Measurements from ENCODE around the gene S100A12. TPM values are rescaled to one million over a fixed set of nuclear protein-coding genes. Genes with fewer than 3 reads are reported as not detected.
"Not testable (repeated sequence)": the region's sequence is repeated elsewhere in the genome, so short reads cannot be mapped to it uniquely, and the experiment has no call there.

S100A12 gene
- total RNA-seq, 1 donor = not detected

- H3K4me3 ChIP-seq (ENCODE audit: low read depth, low read length) = no peak overlapping the region
- DNase-seq (ENCODE audit: low read depth) = no peak
- TF ChIP-seq, protein P1, sequence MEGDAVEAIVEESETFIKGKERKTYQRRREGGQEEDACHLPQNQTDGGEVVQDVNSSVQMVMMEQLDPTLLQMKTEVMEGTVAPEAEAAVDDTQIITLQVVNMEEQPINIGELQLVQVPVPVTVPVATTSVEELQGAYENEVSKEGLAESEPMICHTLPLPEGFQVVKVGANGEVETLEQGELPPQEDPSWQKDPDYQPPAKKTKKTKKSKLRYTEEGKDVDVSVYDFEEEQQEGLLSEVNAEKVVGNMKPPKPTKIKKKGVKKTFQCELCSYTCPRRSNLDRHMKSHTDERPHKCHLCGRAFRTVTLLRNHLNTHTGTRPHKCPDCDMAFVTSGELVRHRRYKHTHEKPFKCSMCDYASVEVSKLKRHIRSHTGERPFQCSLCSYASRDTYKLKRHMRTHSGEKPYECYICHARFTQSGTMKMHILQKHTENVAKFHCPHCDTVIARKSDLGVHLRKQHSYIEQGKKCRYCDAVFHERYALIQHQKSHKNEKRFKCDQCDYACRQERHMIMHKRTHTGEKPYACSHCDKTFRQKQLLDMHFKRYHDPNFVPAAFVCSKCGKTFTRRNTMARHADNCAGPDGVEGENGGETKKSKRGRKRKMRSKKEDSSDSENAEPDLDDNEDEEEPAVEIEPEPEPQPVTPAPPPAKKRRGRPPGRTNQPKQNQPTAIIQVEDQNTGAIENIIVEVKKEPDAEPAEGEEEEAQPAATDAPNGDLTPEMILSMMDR (IDR thresholded peaks at IDR 0.05; ENCODE audit: insufficient read depth, low read length) = no peak
These were observed 25.8 kb downstream of the S100A12 start for GRCh38 chr1:153349363-153350320.

- no peak for DNase-seq (ENCODE audit: low read depth)
- H3K4me3 ChIP-seq (ENCODE audit: low read depth, low read length) = no peak within 1 kb of the TSS
- TF ChIP-seq, protein P1 (IDR thresholded peaks at IDR 0.05; ENCODE audit: insufficient read depth, low read length) = no peak
These were observed 26.7 kb downstream of the S100A12 start, which contains the start of gene PGLYRP4 for GRCh38 chr1:153348511-153349362. Gene PGLYRP4 (minus strand): TSS chr1:153348841. CDS start chr1:153347932, 909 bp downstream.

- TF ChIP-seq, protein P1 (IDR thresholded peaks at IDR 0.05; ENCODE audit: insufficient read depth, low read length) = no peak
- no peak overlapping the region for H3K4me3 ChIP-seq (ENCODE audit: low read depth, low read length)
- DNase-seq (ENCODE audit: low read depth) = no peak
These were observed 27.6 kb downstream of the S100A12 start for GRCh38 chr1:153347856-153348255.

GRCh38 chr1:153347049-153347448 lies 28.4 kb downstream of the S100A12 start:
- H3K4me3 ChIP-seq (ENCODE audit: low read depth, low read length); DNase-seq (ENCODE audit: low read depth): not testable (repeated sequence)

DNA sequence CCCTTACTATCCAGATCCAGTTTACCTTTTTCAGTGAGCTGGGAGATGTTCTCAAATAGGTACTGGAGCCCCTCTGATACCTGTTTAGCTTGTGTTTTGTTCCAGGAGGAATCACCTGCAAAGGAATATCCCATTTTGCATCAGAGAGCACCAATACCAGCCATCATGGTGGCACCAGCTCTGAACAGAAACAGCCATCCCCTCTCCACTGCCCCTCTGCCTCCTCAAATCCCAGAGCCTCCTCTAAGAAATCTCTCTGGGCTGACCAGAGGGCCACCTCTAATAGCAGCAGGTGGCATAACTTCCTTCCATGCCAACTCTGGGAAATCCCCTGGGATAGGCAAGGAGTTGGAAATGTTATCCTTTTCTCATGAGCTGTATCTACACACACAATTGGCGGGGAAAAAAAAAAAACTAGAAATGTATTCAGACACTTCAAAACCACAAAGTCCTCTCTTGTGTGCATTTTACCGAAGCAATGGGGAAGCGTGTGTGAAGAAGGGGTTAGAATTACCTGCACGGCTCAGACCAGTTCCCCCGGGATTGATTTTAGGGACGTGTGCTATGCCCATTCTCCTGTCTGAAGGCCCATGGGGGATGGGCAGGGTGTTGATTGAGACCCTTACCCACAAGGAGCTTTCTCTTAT lies 29.2 kb downstream of the S100A12 start:
- DNase-seq (ENCODE audit: low read depth) = no peak
- TF ChIP-seq, protein P1 (IDR thresholded peaks at IDR 0.05; ENCODE audit: insufficient read depth, low read length) = no peak

GRCh38 chr1:153345187-153346076 lies 30.0 kb downstream of the S100A12 start:
- no peak for DNase-seq (ENCODE audit: low read depth)
- no peak overlapping the region for H3K4me3 ChIP-seq (ENCODE audit: low read depth, low read length)
- TF ChIP-seq, protein P1 (IDR thresholded peaks at IDR 0.05; ENCODE audit: insufficient read depth, low read length) = no peak

More for the DNA sequence above, 29.2 kb downstream of the S100A12 start:
- no peak overlapping the region for H3K4me3 ChIP-seq (ENCODE audit: low read depth, low read length)

Data from fibroblast of the aortic adventitia (primary cell).